Spleen (tissue), 11 donors: Measurements from ENCODE around the gene VSTM4. TPM values are rescaled to one million over a fixed set of nuclear protein-coding genes. Genes with fewer than 3 reads are reported as not detected.

Source experiments
- DNase-seq: peaks from one replicate; pipeline ENCODE4 v3.0.0-alpha.2; 2020
- H3K27ac ChIP-seq, 8 donors: fragments of 200-600 bp; sonication (generic) in 7 of 8; 1 replicate in 4 of 8; 2 replicates in 4 of 8; pipeline versions ENCODE4 v1.5.0 to v1.8.0; 2016 to 2021; ENCODE audit warnings: inconsistent platforms in 4 of 8, mild to moderate bottlenecking in 4 of 8, moderate library complexity in 1 of 8
- H3K27me3 ChIP-seq, 7 donors: fragments of 200-600 bp; sonication (generic) in 6 of 7; replicated peaks in 1 of 7; 1 replicate in 4 of 7; 2 replicates in 3 of 7; pipeline versions ENCODE4 v1.5.0 to v1.8.0; 2016 to 2021; ENCODE audit warnings: inconsistent platforms in 3 of 7, mild to moderate bottlenecking in 1 of 7
- H3K36me3 ChIP-seq, 6 donors: fragments of 200-600 bp; sonication (generic) in 5 of 6; 1 replicate in 4 of 6; 2 replicates in 2 of 6; pipeline versions ENCODE4 v1.5.0 to v1.8.0; 2016 to 2021; ENCODE audit warnings: inconsistent platforms in 2 of 6
- H3K4me1 ChIP-seq, 6 donors: fragments of 200-600 bp; sonication (generic) in 5 of 6; 1 replicate in 3 of 6; 2 replicates in 3 of 6; pipeline versions ENCODE4 v1.5.0 to v1.8.0; 2016 to 2021; ENCODE audit warnings: inconsistent platforms in 3 of 6
- H3K4me3 ChIP-seq, 8 donors: fragments of 200-600 bp; sonication (generic) in 7 of 8; 1 replicate in 4 of 8; 2 replicates in 4 of 8; pipeline versions ENCODE4 v1.5.0 to v1.8.0; 2016 to 2021; ENCODE audit warnings: inconsistent platforms in 4 of 8, mild to moderate bottlenecking in 4 of 8, moderate library complexity in 2 of 8
- H3K9me3 ChIP-seq, 8 donors: fragments of 200-600 bp; sonication (generic) in 7 of 8; 1 replicate in 4 of 8; 2 replicates in 4 of 8; pipeline versions ENCODE4 v1.5.0 to v1.8.0; 2016 to 2021; ENCODE audit warnings: inconsistent platforms in 4 of 8
- CTCF ChIP-seq, 11 experiments: fragments of 200-600 bp in 7 of 11; fragments of 450-650 bp in 4 of 11; sonication (generic) in 4 of 11; IDR thresholded peaks in 8 of 11; conservative IDR thresholded peaks in 3 of 11; 1 replicate in 7 of 11; 2 replicates in 4 of 11; pipeline versions ENCODE4 v1.4.0 to v1.8.0; 2016 to 2021; ENCODE audit warnings: antibody characterized with exemption in 11 of 11, inconsistent platforms in 4 of 11, mild to moderate bottlenecking in 1 of 11
- POLR2A ChIP-seq, 3 donors: fragments of 450-650 bp; IDR thresholded peaks; one replicate each; pipeline ENCODE4 v1.5.1; 2017; ENCODE audit warnings: antibody characterized with exemption in 3 of 3, mild to moderate bottlenecking in 1 of 3
- POLR2AphosphoS5 ChIP-seq, 3 donors: sonication (generic); formaldehyde crosslinking; IDR thresholded peaks; one replicate each; pipeline ENCODE4 v1.5.1; 2017; ENCODE audit warnings: antibody characterized with exemption in 3 of 3
- WGBS, 5 donors: extraction: QIAGEN DNeasy Blood & Tissue Kit in 3 of 5; methylation state at CpG; one replicate each; pipeline versions ENCODE4 v1.1.5 to v1.1.7; 2013 to 2018; 5-methylcytosine and 5-hydroxymethylcytosine counted together
- intact Hi-C: fragments of 100-400 bp; cut with DNase I; formaldehyde crosslinking; loops from one replicate; pipeline ENCODE4 v1.15.0; 2023; ENCODE audit warnings: low total_unique reads
- polyA plus RNA-seq, 3 donors: library from polyadenylated mRNA; stranded (reverse); fragments of 200-250 nt; gene quantifications; one replicate each; pipeline ENCODE4 v1.2.1, GENCODE V29; 2013
- total RNA-seq, 7 donors: library from RNA; depleted of rRNA in 3 of 7; stranded (reverse); fragments of >200 nt in 3 of 7; fragmentation: NEBNext Ultra II Directional in 4 of 7; extraction: Animal tissue kit (Norgen Biotek cat#: 25700) in 4 of 7; gene quantifications; one replicate each; pipeline versions ENCODE4 v1.1.0 to v1.2.1, GENCODE V29; 2016 to 2021
- donor health status: healthy with polysubstance abuse.
- donor health status: DM: no; HTN: no; CAD: no; lungs with moderate emphysema.
- donor health status: DM: no; HTN: no; CAD: no.
- donor health status: Bipolar disorder and iron deficiency.
- donor health status: healthy.
- donor health status: DM: no; HTN: no; CAD: no.
- donor health status: DM: yes; HTN: yes; CAD: no.

The VSTM4 gene
- total and polyA plus RNA-seq, 10 donors = 0.57 to 6.8 (median 3.1) TPM

GRCh38 chr10:49025347-49025983 lies 89.9 kb downstream of the VSTM4 start:
- no peak overlapping the region for H3K27ac ChIP-seq
- 79 to 91% (median 85%) methylated on average over 2 to 7 of the region's 7 CpGs for WGBS, 5 donors
- intact Hi-C loops = no loop called here

GRCh38 chr10:49024484-49024883 lies 90.8 kb downstream of the VSTM4 start:
- no peak for TF ChIP-seq POLR2A (IDR thresholded peaks at IDR 0.05)
- TF ChIP-seq POLR2AphosphoS5 (IDR thresholded peaks at IDR 0.05) = no peak
- no peak for TF ChIP-seq CTCF (IDR thresholded peaks at IDR 0.05 in 8 of 11, conservative IDR thresholded peaks at IDR 0.05 in 3 of 11)
- no peaks in the 10 kb centered on the region for H3K36me3 ChIP-seq
- no peak overlapping the region for H3K4me3 ChIP-seq
- 83 to 92% (median 88%) methylated on average over 3 of the region's 3 CpGs for WGBS, 5 donors
- intact Hi-C loops = no loop called here
- no peaks in the 10 kb centered on the region for H3K9me3 ChIP-seq
- H3K27me3 ChIP-seq = peaks cover 0 to 29% (median 0%) of the 10 kb centered on the region in 7 donors
- H3K4me1 ChIP-seq = peaks cover 0 to 3% (median 0%) of the 10 kb centered on the region in 6 donors
- H3K27ac ChIP-seq = peak overlapping the region in 3 of 8 donors; percentile 23 to 39 (median 36)
- DNase-seq = no peak

More at GRCh38 chr10:49025347-49025983, 89.9 kb downstream of the VSTM4 start:
- Histone ChIP-seq H3K4me1 (peaks cover 0 to 3% (median 0%) of the 10 kb centered on the region in 6 donors), H3K36me3 (no peaks in the 10 kb centered on the region), H3K9me3 (no peaks in the 10 kb centered on the region), H3K27me3 (peaks cover 0 to 35% (median 0%) of the 10 kb centered on the region in 7 donors), H3K4me3 (no peak overlapping the region)
- no peak for DNase-seq
- TF ChIP-seq CTCF (IDR thresholded peaks at IDR 0.05 in 8 of 11, conservative IDR thresholded peaks at IDR 0.05 in 3 of 11) = no peak
- TF ChIP-seq POLR2AphosphoS5 (IDR thresholded peaks at IDR 0.05) = no peak
- no peak for TF ChIP-seq POLR2A (IDR thresholded peaks at IDR 0.05)

GRCh38 chr10:49023752-49024151 lies 91.6 kb downstream of the VSTM4 start:
- no peak for DNase-seq
- Histone ChIP-seq H3K4me3 (no peak overlapping the region), H3K36me3 (no peaks in the 10 kb centered on the region), H3K4me1 (peaks cover 0 to 3% (median 0%) of the 10 kb centered on the region in 6 donors), H3K27ac (peak overlapping the region in 3 of 8 donors; percentile 23 to 39 (median 36)), H3K27me3 (peaks cover 0 to 33% (median 0%) of the 10 kb centered on the region in 7 donors), H3K9me3 (no peaks in the 10 kb centered on the region)
- TF ChIP-seq POLR2AphosphoS5 (IDR thresholded peaks at IDR 0.05) = no peak
- TF ChIP-seq CTCF (IDR thresholded peaks at IDR 0.05 in 8 of 11, conservative IDR thresholded peaks at IDR 0.05 in 3 of 11) = no peak
- no peak for TF ChIP-seq POLR2A (IDR thresholded peaks at IDR 0.05)
- intact Hi-C loops = no loop called here
- WGBS, 5 donors = 34 to 53% (median 49%) methylated on average over 5 of the region's 5 CpGs

GRCh38 chr10:49023071-49023470 lies 92.3 kb downstream of the VSTM4 start:
- 55 to 87% (median 72%) methylated on average over 2 of the region's 2 CpGs for WGBS, 5 donors
- no peak overlapping the region for H3K27ac ChIP-seq

More at GRCh38 chr10:49023071-49023470, 92.3 kb downstream of the VSTM4 start:
- H3K4me3 ChIP-seq = no peak overlapping the region
- TF ChIP-seq CTCF (IDR thresholded peaks at IDR 0.05 in 8 of 11, conservative IDR thresholded peaks at IDR 0.05 in 3 of 11) (no peak), POLR2AphosphoS5 (IDR thresholded peaks at IDR 0.05) (no peak), POLR2A (IDR thresholded peaks at IDR 0.05) (no peak)
- no peak for DNase-seq
- intact Hi-C loops = no loop called here
- no peaks in the 10 kb centered on the region for H3K9me3 ChIP-seq
- H3K4me1 ChIP-seq = peaks cover 0 to 3% (median 0%) of the 10 kb centered on the region in 6 donors
- H3K27me3 ChIP-seq = peaks cover 0 to 36% (median 0%) of the 10 kb centered on the region in 7 donors
- no peaks in the 10 kb centered on the region for H3K36me3 ChIP-seq
